ENCODE data around the gene PCNT.
A peak's percentile ranks its signal among the peaks of the same experiment; 100 is the strongest.
"Not testable (repeated sequence)": the region's sequence is repeated elsewhere in the genome, so short reads cannot be mapped to it uniquely, and the experiment has no call there.

PCNT gene

DNA sequence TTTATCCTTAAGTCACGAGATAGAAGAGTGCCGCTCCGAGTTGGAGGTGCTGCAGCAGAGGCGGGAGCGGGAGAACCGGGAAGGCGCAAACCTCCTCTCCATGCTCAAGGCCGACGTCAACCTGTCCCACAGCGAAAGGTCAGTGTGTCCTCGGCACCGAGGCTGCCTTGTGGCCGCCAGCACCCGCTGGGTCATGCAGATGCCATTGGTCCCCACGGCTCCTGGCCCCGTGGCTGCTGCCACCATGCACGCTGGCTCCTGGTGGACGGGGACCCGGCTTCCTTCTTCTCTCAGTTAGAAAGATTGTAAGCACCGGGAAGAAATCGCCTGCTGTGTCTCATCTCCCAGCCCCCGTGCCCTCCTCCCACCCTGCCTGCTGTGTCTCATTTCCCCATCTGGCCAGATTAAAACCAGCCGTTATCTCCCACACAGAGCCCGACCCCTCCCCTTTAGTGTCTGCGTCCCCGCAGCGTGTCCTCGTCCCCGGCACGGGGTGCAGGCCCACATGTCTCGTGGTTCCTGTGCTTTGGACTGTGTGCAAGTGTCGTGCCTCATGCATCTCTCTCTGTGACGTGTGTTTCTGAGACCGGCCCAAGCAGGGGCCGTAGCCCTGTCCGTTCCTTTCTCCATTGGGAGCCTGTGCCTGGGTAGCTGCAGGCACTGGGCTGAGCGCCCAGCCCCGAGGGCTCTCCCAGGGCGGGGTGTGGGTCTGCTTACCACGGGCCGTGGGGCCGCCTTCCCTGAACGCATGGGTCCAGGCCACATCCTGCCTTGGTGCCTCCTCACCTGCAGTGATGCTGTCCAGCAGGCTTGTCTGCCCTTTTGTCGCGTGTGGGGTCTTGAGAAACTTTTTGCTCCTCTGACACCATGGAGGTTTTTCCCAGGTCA lies 62.1 kb downstream of the PCNT start:
- no peak for DNase-seq (ENCODE audit: low read depth, low spot score)

GRCh38 chr21:46386734-46387088 lies 62.8 kb downstream of the PCNT start:
- no peak for DNase-seq (ENCODE audit: low read depth, low spot score)

DNA sequence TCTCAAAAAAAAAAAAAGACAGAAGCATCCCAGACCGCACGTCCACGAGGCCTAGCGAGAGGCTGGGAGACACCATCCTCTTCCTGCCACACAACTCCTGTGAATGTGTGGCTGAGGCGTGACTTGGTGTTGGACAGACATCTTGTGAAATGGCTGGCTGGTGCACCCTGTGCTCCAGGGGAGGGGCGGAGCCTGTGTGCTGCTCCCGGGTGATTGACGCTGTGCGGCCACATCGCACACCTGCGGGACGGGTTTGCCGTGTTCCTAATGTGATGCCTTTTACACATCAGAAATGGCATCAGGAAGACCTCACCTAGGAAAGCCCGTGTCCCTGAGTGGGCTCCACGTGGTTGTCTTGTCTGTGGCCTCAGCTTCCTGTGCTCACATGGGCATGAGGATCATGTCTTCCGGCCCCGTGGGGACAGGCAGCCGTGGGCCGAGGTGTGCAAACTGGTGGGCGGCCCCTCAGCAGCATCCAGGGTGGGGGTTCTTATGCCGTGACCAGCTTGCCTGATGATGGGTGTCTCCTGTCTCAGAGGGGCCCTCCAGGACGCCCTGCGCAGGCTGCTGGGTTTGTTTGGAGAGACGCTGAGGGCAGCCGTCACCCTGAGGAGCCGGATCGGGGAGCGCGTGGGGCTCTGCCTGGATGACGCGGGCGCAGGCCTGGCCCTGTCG lies 64.4 kb downstream of the PCNT start:
- no peak for DNase-seq (ENCODE audit: low read depth, low spot score)

- no peak for DNase-seq (ENCODE audit: low read depth, low spot score)
Measured at GRCh38 chr21:46388896-46389295, 64.9 kb downstream of the PCNT start.

DNA sequence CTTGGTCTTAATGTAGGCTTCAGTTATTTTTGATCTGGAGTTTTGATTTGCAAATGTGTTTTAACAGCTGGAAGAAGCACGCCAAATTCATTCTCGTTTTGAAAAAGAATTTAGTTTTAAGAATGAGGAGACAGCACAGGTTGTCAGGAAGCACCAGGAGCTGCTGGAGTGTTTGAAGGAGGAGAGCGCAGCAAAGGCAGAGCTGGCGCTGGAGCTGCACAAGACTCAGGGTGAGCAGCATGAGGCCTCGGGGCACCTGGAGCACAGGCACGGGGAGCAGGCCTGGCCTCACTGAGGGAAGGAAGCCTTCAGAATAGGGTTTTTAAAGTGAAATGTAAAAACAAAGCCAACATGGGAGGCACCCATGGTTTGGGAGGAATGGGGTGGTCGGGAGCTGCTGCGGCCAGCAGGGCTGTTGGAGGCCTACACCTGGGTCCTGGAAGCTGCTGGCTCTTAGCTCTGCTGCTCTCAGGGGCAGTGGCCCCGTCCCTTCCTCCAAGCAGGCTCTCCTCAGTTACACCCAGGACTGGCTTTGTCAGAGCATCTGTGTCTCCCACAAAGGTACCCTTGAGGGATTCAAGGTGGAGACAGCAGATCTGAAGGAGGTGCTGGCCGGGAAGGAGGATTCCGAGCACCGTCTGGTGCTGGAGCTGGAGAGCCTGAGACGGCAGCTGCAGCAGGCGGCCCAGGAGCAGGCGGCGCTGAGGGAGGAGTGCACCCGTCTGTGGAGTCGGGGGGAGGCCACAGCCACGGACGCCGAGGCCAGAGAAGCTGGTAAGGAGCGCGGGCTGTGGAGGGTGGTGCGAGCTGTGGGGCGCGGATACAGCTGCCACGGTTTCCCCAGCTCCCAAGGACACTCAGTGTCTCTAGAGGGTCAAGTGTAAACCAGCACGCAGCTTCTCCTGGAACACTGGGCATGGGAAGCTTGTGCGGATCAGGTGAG lies 66.9 kb downstream of the PCNT start:
- DNase-seq (ENCODE audit: low read depth, low spot score), result no peak

DNA sequence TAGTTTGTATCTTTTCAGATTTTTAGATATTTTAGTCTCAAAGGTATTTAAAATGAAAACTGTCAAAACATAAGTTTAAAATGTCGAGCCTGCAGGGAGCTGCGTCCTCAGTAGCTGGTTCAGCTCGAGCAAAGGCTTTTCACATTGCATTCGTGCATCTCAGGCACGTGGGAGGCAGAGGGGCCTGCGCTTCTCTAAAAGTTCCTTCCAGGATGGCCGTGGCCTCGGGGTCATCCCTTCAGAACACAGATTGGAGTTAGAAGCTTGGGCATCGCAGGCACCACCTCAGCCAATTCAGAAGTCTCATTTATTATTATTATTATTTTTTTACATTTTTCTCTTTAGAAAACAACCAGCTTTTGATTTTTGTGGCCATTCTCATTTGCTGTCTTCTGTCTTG lies 67.8 kb downstream of the PCNT start:
- no peak for DNase-seq (ENCODE audit: low read depth, low spot score)

DNA sequence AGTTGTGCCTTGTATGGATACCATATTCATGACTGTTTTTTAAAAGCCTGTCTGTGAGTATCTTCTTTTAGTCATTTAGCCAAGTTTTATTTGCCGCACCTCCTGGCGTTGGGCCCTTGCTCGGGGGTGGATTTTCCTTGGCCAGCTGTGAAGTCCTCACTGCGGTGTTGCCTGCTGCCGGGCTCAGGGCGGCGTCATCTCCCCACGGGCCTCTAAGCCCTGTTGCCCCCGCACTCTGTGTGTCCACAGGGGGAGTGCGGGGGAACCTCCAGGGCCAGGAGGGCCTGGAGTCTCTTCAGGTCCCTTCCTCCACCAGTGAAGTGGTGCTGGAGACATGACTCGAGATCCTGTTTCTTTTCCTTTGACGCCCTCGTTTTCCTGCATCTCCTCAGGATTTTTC lies 69.0 kb downstream of the PCNT start:
- peak; percentile 31 for DNase-seq (ENCODE audit: low read depth, low spot score)

DNA sequence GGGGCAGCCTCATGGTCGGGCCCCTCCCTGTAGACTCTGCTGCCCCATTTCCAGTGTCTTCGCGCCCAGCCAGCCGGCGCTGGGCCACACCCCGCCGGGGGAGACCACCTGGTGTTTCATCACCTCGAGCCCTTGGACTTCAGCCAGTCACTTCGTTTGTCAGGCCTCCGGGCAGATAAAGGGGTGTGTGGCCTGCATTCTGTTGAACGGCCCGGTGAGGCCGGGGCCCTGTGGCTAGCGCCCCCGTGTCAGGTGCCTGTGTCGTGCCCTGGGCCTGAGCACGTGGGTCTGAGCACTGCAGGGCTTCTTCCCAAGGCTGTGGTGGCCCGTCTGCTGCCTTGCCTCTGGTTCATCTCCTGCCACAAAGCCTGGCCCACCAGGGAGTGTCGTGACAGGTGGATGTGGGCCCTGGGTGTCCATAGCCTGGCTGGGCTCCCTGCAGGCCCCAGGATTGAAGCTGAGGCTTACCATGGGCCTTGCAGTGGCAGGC lies 69.5 kb downstream of the PCNT start:
- no peak for DNase-seq (ENCODE audit: low read depth, low spot score)

GRCh38 chr21:46393941-46394594 lies 70.1 kb downstream of the PCNT start:
- DNase-seq (ENCODE audit: low read depth, low spot score), result no peak

GRCh38 chr21:46394595-46395104 lies 70.7 kb downstream of the PCNT start:
- DNase-seq (ENCODE audit: low read depth, low spot score), result no peak

GRCh38 chr21:46397211-46397905 lies 73.4 kb downstream of the PCNT start:
- DNase-seq (ENCODE audit: low read depth, low spot score), result no peak

GRCh38 chr21:46397993-46398392 lies 74.0 kb downstream of the PCNT start:
- DNase-seq (ENCODE audit: low read depth, low spot score), result no peak

GRCh38 chr21:46399129-46399528 lies 75.2 kb downstream of the PCNT start:
- DNase-seq (ENCODE audit: low read depth, low spot score), result no peak

GRCh38 chr21:46399686-46400085 lies 75.7 kb downstream of the PCNT start:
- no peak for DNase-seq (ENCODE audit: low read depth, low spot score)

GRCh38 chr21:46401186-46401910 lies 77.4 kb downstream of the PCNT start:
- DNase-seq (ENCODE audit: low read depth, low spot score), result no peak

DNA sequence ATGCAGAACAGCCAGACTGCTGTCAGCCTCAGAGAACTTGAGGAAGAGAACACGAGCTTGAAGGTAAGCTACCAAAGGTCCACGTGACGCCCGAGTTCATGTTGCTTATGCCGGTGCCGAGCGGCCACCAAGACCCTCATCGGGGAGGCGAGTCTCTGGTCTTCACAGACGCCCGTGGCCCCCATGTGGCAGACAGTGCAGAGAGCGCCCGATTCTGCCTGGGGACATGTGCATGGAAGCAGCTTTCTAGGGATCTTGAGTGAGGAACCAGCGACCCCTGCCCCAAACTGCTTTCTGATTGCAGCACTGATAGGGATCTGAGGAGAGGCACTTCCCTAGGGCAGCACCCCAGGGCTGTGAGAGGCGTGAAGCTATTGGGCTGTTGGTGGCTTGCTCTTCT lies 78.5 kb downstream of the PCNT start:
- no peak for DNase-seq (ENCODE audit: low read depth, low spot score)

DNA sequence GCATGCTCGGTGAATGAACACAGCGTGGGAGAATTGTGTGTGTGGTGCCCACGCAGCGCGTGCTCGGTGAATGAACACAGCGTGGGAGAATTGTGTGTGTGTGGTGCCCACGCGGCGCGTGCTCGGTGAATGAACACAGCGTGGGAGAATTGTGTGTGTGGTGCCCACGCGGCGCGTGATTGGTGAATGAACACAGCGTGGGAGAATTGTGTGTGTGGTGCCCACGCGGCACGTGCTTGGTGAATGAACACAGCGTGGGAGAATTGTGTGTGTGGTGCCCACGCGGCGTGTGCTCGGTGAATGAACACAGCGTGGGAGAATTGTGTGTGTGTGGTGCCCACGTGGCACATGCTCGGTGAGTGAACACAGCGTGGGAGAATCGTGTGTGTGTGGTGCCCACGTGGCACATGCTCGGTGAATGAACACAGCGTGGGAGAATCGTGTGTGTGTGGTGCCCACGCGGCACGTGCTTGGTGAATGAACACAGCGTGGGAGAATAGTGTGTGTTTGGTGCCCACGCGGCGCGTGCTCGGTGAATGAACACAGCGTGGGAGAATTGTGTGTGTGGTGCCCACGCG lies 79.4 kb downstream of the PCNT start:
- not testable (repeated sequence) for DNase-seq (ENCODE audit: low read depth, low spot score)

GRCh38 chr21:46404306-46404705 lies 80.3 kb downstream of the PCNT start:
- no peak for DNase-seq (ENCODE audit: low read depth, low spot score)

DNA sequence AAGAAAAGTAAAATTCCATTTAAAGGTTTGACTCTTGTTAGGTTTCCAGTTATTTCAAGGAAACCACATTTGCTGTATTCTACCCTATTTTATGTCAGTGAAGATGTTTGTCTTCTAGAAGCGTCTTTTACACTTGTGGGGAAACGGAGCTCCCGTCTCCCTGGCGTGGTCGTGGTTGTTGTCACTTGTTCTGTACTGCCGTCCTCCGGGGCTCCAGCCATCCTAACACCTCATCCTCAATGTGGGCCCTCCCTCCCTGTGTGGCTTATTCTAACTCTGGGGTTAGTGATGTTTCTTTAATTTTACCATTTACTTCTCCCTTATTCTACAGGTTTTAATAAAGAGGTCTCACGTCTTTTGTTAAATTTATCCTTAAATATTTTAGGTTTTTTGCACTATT lies 82.0 kb downstream of the PCNT start:
- no peak for DNase-seq (ENCODE audit: low read depth, low spot score)
